Prostate gland (tissue), 2 donors: Measurements from ENCODE around the gene VSIR. TPM values are rescaled to one million over a fixed set of nuclear protein-coding genes. Genes with fewer than 3 reads are reported as not detected.

Source experiments
- DNase-seq: peaks from one replicate; pipeline ENCODE4 v3.0.0-alpha.2; 2019; ENCODE audit warnings: low spot score
- H3K27ac ChIP-seq, 2 donors: fragments of 200-600 bp; sonication (generic); 2 replicates each; pipeline ENCODE4 v1.5.1; 2017 to 2019
- H3K27me3 ChIP-seq: fragments of 200-600 bp; sonication (generic); replicated peaks from 2 replicates; pipeline ENCODE4 v1.5.1; 2019; ENCODE audit not compliant: insufficient read depth
- H3K36me3 ChIP-seq, 2 donors: fragments of 200-600 bp; sonication (generic); 1 replicate in 1 of 2; 2 replicates in 1 of 2; pipeline versions ENCODE4 v1.5.1 to v1.8.1; 2017 to 2019
- H3K4me1 ChIP-seq: fragments of 200-600 bp; sonication (generic); replicated peaks from 2 replicates; pipeline ENCODE4 v1.5.1; 2019
- H3K4me3 ChIP-seq, 2 donors: fragments of 200-600 bp; sonication (generic); 2 replicates each; pipeline ENCODE4 v1.5.1; 2017 to 2019
- H3K9me3 ChIP-seq: fragments of 200-600 bp; sonication (generic); 2 replicates; pipeline ENCODE4 v1.5.1; 2017
- CTCF ChIP-seq, 4 experiments: fragments of 200-600 bp in 2 of 4; fragments of 450-650 bp in 2 of 4; sonication (generic) in 2 of 4; IDR thresholded peaks; 1 replicate in 3 of 4; 2 replicates in 1 of 4; pipeline ENCODE4 v1.5.1; 2016 to 2019; ENCODE audit warnings: antibody characterized with exemption in 4 of 4, mild to moderate bottlenecking in 2 of 4, moderate library complexity in 2 of 4
- POLR2A ChIP-seq: fragments of 450-650 bp; IDR thresholded peaks from one replicate; pipeline ENCODE4 v1.6.1; 2016; ENCODE audit warnings: antibody characterized with exemption, mild to moderate bottlenecking
- POLR2AphosphoS5 ChIP-seq: sonication (generic); formaldehyde crosslinking; IDR thresholded peaks from one replicate; pipeline ENCODE4 v1.6.1; 2017; ENCODE audit warnings: antibody characterized with exemption
- WGBS: methylation state at CpG from one replicate; pipeline ENCODE4 v1.1.5; 2018; 5-methylcytosine and 5-hydroxymethylcytosine counted together
- intact Hi-C: fragments of 100-400 bp; cut with DNase I; formaldehyde crosslinking; loops from one replicate; pipeline ENCODE4 v1.14.2; 2022
- total RNA-seq, 2 donors: library from RNA; depleted of rRNA; stranded (reverse); fragments of >200 nt; gene quantifications; one replicate each; pipeline ENCODE4 v1.1.0, GENCODE V29; 2016

Gene VSIR
- total RNA-seq, 2 donors from 2014 or later: 23.1 to 40.2 TPM

GRCh38 chr10:71707240-71707789, 66.0 kb downstream of the VSIR start:
- no peaks in the 10 kb centered on the region for H3K36me3 ChIP-seq
- no peaks in the 10 kb centered on the region for H3K4me1 ChIP-seq
- no peak overlapping the region for H3K4me3 ChIP-seq
- no peak overlapping the region for H3K27ac ChIP-seq
- 92% methylated on average over 5 of the region's 5 CpGs for WGBS
- intact Hi-C loops: loop anchor here (5.0 kb wide), 2 partner anchors 325 to 390 kb away; partner anchors contain the start of gene SLC29A3
- no peaks in the 10 kb centered on the region for H3K27me3 ChIP-seq
- no peak for TF ChIP-seq POLR2A
- no peak for TF ChIP-seq CTCF (IDR thresholded peaks at IDR 0.05)
- no peak for TF ChIP-seq POLR2AphosphoS5
- no peak for DNase-seq
- H3K9me3 ChIP-seq: no peaks in the 10 kb centered on the region

GRCh38 chr10:71706216-71707121, 66.9 kb downstream of the VSIR start:
- Histone ChIP-seq H3K27ac (no peak overlapping the region), H3K4me3 (no peak overlapping the region), H3K9me3 (no peaks in the 10 kb centered on the region), H3K36me3 (no peaks in the 10 kb centered on the region), H3K27me3 (no peaks in the 10 kb centered on the region), H3K4me1 (no peaks in the 10 kb centered on the region)
- 88% methylated on average over 34 of the region's 35 CpGs for WGBS
- no peak for DNase-seq
- intact Hi-C loops: loop anchor here (5.0 kb wide), 2 partner anchors 324 to 389 kb away; partner anchors contain the start of gene SLC29A3
- TF ChIP-seq CTCF (IDR thresholded peaks at IDR 0.05): no peak
- no peak for TF ChIP-seq POLR2A
- TF ChIP-seq POLR2AphosphoS5: no peak

- 53% methylated on average over 2 of the region's 2 CpGs for WGBS
- intact Hi-C loops: loop anchor here (5.0 kb wide), 2 partner anchors 323 to 388 kb away; partner anchors contain the start of gene SLC29A3
- TF ChIP-seq CTCF (IDR thresholded peaks at IDR 0.05): no peak
- TF ChIP-seq POLR2AphosphoS5: no peak
- TF ChIP-seq POLR2A: no peak
- no peak for DNase-seq
- Histone ChIP-seq H3K27me3 (no peaks in the 10 kb centered on the region), H3K36me3 (no peaks in the 10 kb centered on the region), H3K27ac (no peak overlapping the region), H3K4me3 (no peak overlapping the region), H3K4me1 (no peaks in the 10 kb centered on the region), H3K9me3 (no peaks in the 10 kb centered on the region)
Observed at GRCh38 chr10:71705582-71705981, 67.7 kb downstream of the VSIR start.

- WGBS: 96% methylated on average over 17 of the region's 18 CpGs
- intact Hi-C loops: loop anchor here (5.0 kb wide), 2 partner anchors 323 to 388 kb away; partner anchors contain the start of gene SLC29A3
- no peak for DNase-seq
- TF ChIP-seq POLR2A: no peak
- TF ChIP-seq POLR2AphosphoS5: no peak
- TF ChIP-seq CTCF (IDR thresholded peaks at IDR 0.05): no peak
- H3K27ac ChIP-seq: no peak overlapping the region
- no peaks in the 10 kb centered on the region for H3K4me1 ChIP-seq
- no peaks in the 10 kb centered on the region for H3K9me3 ChIP-seq
- H3K36me3 ChIP-seq: no peaks in the 10 kb centered on the region
- H3K27me3 ChIP-seq: no peaks in the 10 kb centered on the region
- no peak overlapping the region for H3K4me3 ChIP-seq
Observed at GRCh38 chr10:71704816-71705215, 68.5 kb downstream of the VSIR start.
